ENCODE measurements around the gene RNF114. TPM values are rescaled to one million over a fixed set of nuclear protein-coding genes. Genes with fewer than 3 reads are reported as not detected.
A peak's percentile ranks its signal among the peaks of the same experiment; 100 is the strongest.
"Not testable (repeated sequence)": the region's sequence is repeated elsewhere in the genome, so short reads cannot be mapped to it uniquely, and the experiment has no call there.

The RNF114 gene
- total RNA-seq, 1 donor from 2014 or later, result 78.8 TPM

GRCh38 chr20:49928411-49929141 is 7.6 kb upstream of the RNF114 start:
- DNase-seq (ENCODE audit: low spot score), result peak; percentile 83

GRCh38 chr20:49929142-49929494 is 7.1 kb upstream of the RNF114 start:
- no peak for DNase-seq (ENCODE audit: low spot score)

GRCh38 chr20:49935746-49936152 is 448 bp upstream of the RNF114 start:
- DNase-seq (ENCODE audit: low spot score), result no peak

- no peak for DNase-seq (ENCODE audit: low spot score)
Measured at GRCh38 chr20:49937027-49937929, 1.1 kb downstream of the RNF114 start.

GRCh38 chr20:49938173-49939163 is 2.3 kb downstream of the RNF114 start:
- peak; percentile 35 for DNase-seq (ENCODE audit: low spot score)

- no peak for DNase-seq (ENCODE audit: low spot score)
Measured at GRCh38 chr20:49941456-49941855, 5.3 kb downstream of the RNF114 start.

GRCh38 chr20:49942303-49942702 is 6.1 kb downstream of the RNF114 start:
- DNase-seq (ENCODE audit: low spot score), result no peak

GRCh38 chr20:49942942-49943341 is 6.7 kb downstream of the RNF114 start:
- no peak for DNase-seq (ENCODE audit: low spot score)

GRCh38 chr20:49945306-49945700 is 9.1 kb downstream of the RNF114 start:
- DNase-seq (ENCODE audit: low spot score), result no peak

GRCh38 chr20:49945701-49946477 is 9.7 kb downstream of the RNF114 start:
- no peak for DNase-seq (ENCODE audit: low spot score)

GRCh38 chr20:49948178-49948577 is 12.0 kb downstream of the RNF114 start:
- DNase-seq (ENCODE audit: low spot score), result no peak

GRCh38 chr20:49948809-49949507 is 12.8 kb downstream of the RNF114 start:
- DNase-seq (ENCODE audit: low spot score), result no peak

- no peak for DNase-seq (ENCODE audit: low spot score)
Measured at GRCh38 chr20:49951151-49951550, 15.0 kb downstream of the RNF114 start.

GRCh38 chr20:49955167-49955566 is 19.0 kb downstream of the RNF114 start:
- no peak for DNase-seq (ENCODE audit: low spot score)

GRCh38 chr20:49955830-49956396 is 19.7 kb downstream of the RNF114 start:
- not testable (repeated sequence) for DNase-seq (ENCODE audit: low spot score)

- no peak for DNase-seq (ENCODE audit: low spot score)
Measured at GRCh38 chr20:49956689-49957088, 20.5 kb downstream of the RNF114 start.

GRCh38 chr20:49957089-49957938 is 21.1 kb downstream of the RNF114 start:
- DNase-seq (ENCODE audit: low spot score), result not testable (repeated sequence)

- no peak for DNase-seq (ENCODE audit: low spot score)
Measured at GRCh38 chr20:49961413-49961812, 25.2 kb downstream of the RNF114 start.
